H9 (cell line): Measurements from ENCODE around the gene VPS13A. TPM values are rescaled to one million over a fixed set of nuclear protein-coding genes. Genes with fewer than 3 reads are reported as not detected.

Source experiments
- DNase-seq: peaks from one replicate; pipeline ENCODE4 v3.0.0-alpha.2; 2017
- H2AFZ ChIP-seq: one replicate; pipeline ENCODE4 v1.6.1; 2013; ENCODE audit warnings: mild to moderate bottlenecking, low read length, control low read depth, moderate library complexity
- H2AK5ac ChIP-seq: 2 replicates; pipeline ENCODE4 v1.6.1; 2013; ENCODE audit warnings: low read length, control low read depth, mixed read lengths; ENCODE audit not compliant: insufficient read length
- H2BK120ac ChIP-seq: one replicate; pipeline ENCODE4 v1.6.1; 2013; ENCODE audit warnings: low read depth, mild to moderate bottlenecking, low read length, control low read depth, inconsistent platforms; ENCODE audit not compliant: poor library complexity, severe bottlenecking
- H2BK12ac ChIP-seq: 2 replicates; pipeline ENCODE4 v1.6.1; 2013; ENCODE audit warnings: low read length, control low read depth, mixed read lengths, low read depth; ENCODE audit not compliant: insufficient read length
- H2BK15ac ChIP-seq: 2 replicates; pipeline ENCODE4 v1.6.1; 2013; ENCODE audit warnings: low read depth, low read length, control low read depth
- H2BK20ac ChIP-seq: one replicate; pipeline ENCODE4 v1.6.1; 2013; ENCODE audit warnings: low read depth, mild to moderate bottlenecking, low read length, control low read depth, inconsistent platforms; ENCODE audit not compliant: poor library complexity, severe bottlenecking
- H2BK5ac ChIP-seq: 2 replicates; pipeline ENCODE4 v1.6.1; 2013; ENCODE audit warnings: low read length, control low read depth, mixed read lengths; ENCODE audit not compliant: insufficient read length
- H3K14ac ChIP-seq: 2 replicates; pipeline ENCODE4 v1.6.1; 2013; ENCODE audit warnings: low read length, control low read depth; ENCODE audit not compliant: insufficient read depth
- H3K18ac ChIP-seq: 2 replicates; pipeline ENCODE4 v1.6.1; 2013; ENCODE audit warnings: low read depth, mild to moderate bottlenecking, mixed read lengths, low read length, control low read depth; ENCODE audit not compliant: insufficient read length
- H3K23ac ChIP-seq: 2 replicates; pipeline ENCODE4 v1.6.1; 2013; ENCODE audit warnings: low read length, control low read depth, mixed read lengths, low read depth; ENCODE audit not compliant: insufficient read length
- H3K23me2 ChIP-seq: 2 replicates; pipeline ENCODE4 v1.6.1; 2013; ENCODE audit warnings: low read depth, mild to moderate bottlenecking, mixed read lengths, low read length, control low read depth; ENCODE audit not compliant: insufficient read length, poor library complexity, severe bottlenecking
- H3K27ac ChIP-seq: 2 replicates; pipeline ENCODE4 v1.5.1; 2013; ENCODE audit warnings: low read length, control low read depth, mixed read lengths, low read depth; ENCODE audit not compliant: insufficient read length
- H3K27me3 ChIP-seq: 2 replicates; pipeline ENCODE4 v1.6.1; 2013; ENCODE audit warnings: low read length, control low read depth, inconsistent platforms; ENCODE audit not compliant: insufficient read depth
- H3K4ac ChIP-seq: 2 replicates; pipeline ENCODE4 v1.6.1; 2013; ENCODE audit warnings: low read depth, mild to moderate bottlenecking, control low read depth, inconsistent platforms, low read length, moderate library complexity
- H3K4me1 ChIP-seq: 2 replicates; pipeline ENCODE4 v1.6.1; 2013; ENCODE audit warnings: low read length, control low read depth, inconsistent platforms; ENCODE audit not compliant: insufficient read depth
- H3K4me2 ChIP-seq: 2 replicates; pipeline ENCODE4 v1.6.1; 2013; ENCODE audit warnings: low read length, control low read depth, mixed read lengths; ENCODE audit not compliant: insufficient read length, insufficient read depth
- H3K56ac ChIP-seq: 2 replicates; pipeline ENCODE4 v1.6.1; 2013; ENCODE audit warnings: low read depth, mild to moderate bottlenecking, mixed read lengths, low read length, control low read depth; ENCODE audit not compliant: insufficient read length
- H3K79me1 ChIP-seq: 2 replicates; pipeline ENCODE4 v1.6.1; 2013; ENCODE audit warnings: low read depth, mild to moderate bottlenecking, moderate library complexity, low read length, control low read depth, inconsistent platforms; ENCODE audit not compliant: insufficient read depth, poor library complexity, severe bottlenecking
- H3K79me2 ChIP-seq: 2 replicates; pipeline ENCODE4 v1.6.1; 2013; ENCODE audit warnings: low read length, control low read depth, inconsistent platforms; ENCODE audit not compliant: insufficient read depth
- H3K9ac ChIP-seq: 2 replicates; pipeline ENCODE4 v1.6.1; 2013; ENCODE audit warnings: low read length, control low read depth, mixed read lengths; ENCODE audit not compliant: insufficient read length; ENCODE audit errors: extremely low read depth
- H3K9me3 ChIP-seq: one replicate; pipeline ENCODE4 v1.6.1; 2013; ENCODE audit warnings: low read depth, low read length, inconsistent platforms; ENCODE audit not compliant: control insufficient read depth
- H3T11ph ChIP-seq: one replicate; pipeline ENCODE4 v1.6.1; 2013; ENCODE audit warnings: mild to moderate bottlenecking, low read length, control low read depth, inconsistent platforms
- H4K20me1 ChIP-seq: one replicate; pipeline ENCODE4 v1.6.1; 2013; ENCODE audit not compliant: control insufficient read depth, insufficient read length, insufficient read depth
- H4K5ac ChIP-seq: 2 replicates; pipeline ENCODE4 v1.6.1; 2013; ENCODE audit warnings: low read depth, mild to moderate bottlenecking, mixed read lengths, low read length, control low read depth; ENCODE audit not compliant: insufficient read length
- H4K8ac ChIP-seq: replicated peaks from 2 replicates; pipeline ENCODE4 v1.6.1; 2013; ENCODE audit warnings: low read length, control low read depth, mixed read lengths, low read depth; ENCODE audit not compliant: insufficient read length
- H4K91ac ChIP-seq: 2 replicates; pipeline ENCODE4 v1.6.1; 2013; ENCODE audit warnings: low read depth, mild to moderate bottlenecking, moderate library complexity, mixed read lengths, low read length, control low read depth; ENCODE audit not compliant: insufficient read length
- H3K27ac Mint-ChIP-seq, 3 experiments: 2 replicates in 2 of 3; 3 replicates in 1 of 3; pipeline ENCODE4 v1.8.0; 2020 to 2021; ENCODE audit warnings: mixed read lengths in 3 of 3, mild to moderate bottlenecking in 1 of 3, moderate library complexity in 1 of 3
- H3K27me3 Mint-ChIP-seq: 2 replicates; pipeline ENCODE4 v1.8.0; 2021; ENCODE audit warnings: low read depth, mild to moderate bottlenecking, moderate library complexity, mixed read lengths
- H3K36me3 Mint-ChIP-seq, 3 experiments: 2 replicates in 2 of 3; 3 replicates in 1 of 3; pipeline ENCODE4 v1.8.0; 2020 to 2021; ENCODE audit warnings: low read depth in 3 of 3, mixed read lengths in 3 of 3; ENCODE audit not compliant: insufficient read depth in 1 of 3
- H3K4me1 Mint-ChIP-seq, 2 experiments: 2 replicates each; pipeline ENCODE4 v1.8.0; 2020; ENCODE audit warnings: mixed read lengths in 2 of 2
- H3K4me3 Mint-ChIP-seq, 2 experiments: 2 replicates in 1 of 2; 3 replicates in 1 of 2; pipeline ENCODE4 v1.8.0; 2020 to 2021; ENCODE audit warnings: mild to moderate bottlenecking in 2 of 2, mixed read lengths in 2 of 2, moderate library complexity in 1 of 2
- H3K9me3 Mint-ChIP-seq, 2 experiments: 2 replicates in 1 of 2; 3 replicates in 1 of 2; pipeline ENCODE4 v1.8.0; 2020; ENCODE audit warnings: mild to moderate bottlenecking in 2 of 2, mixed read lengths in 2 of 2, moderate library complexity in 1 of 2
- CTCF ChIP-seq: fragments of 200-600 bp; sonication (generic); conservative IDR thresholded peaks from 3 replicates; pipeline ENCODE4 v1.8.0; 2021; ENCODE audit warnings: antibody characterized with exemption, mild to moderate bottlenecking
- WGBS: extraction: QIAGEN DNeasy Blood & Tissue Kit; methylation state at CpG from one replicate; pipeline ENCODE4 v1.1.7; 2013; ENCODE audit warnings: missing lambda C conversion rate, low lambda C conversion rate, mixed read lengths; ENCODE audit not compliant: insufficient read length; ENCODE audit errors: extremely low coverage; 5-methylcytosine and 5-hydroxymethylcytosine counted together
- total RNA-seq: library from RNA; stranded (reverse); gene quantifications from 2 replicates; pipeline ENCODE4 v1.2.1, GENCODE V29; 2021

The VPS13A gene
- total RNA-seq, 1 experiment from 2014 or later: 34.0 TPM

GRCh38 chr9:77175151-77175550 is 2.2 kb upstream of the VPS13A start:
- no peak overlapping the region for H4K5ac ChIP-seq
- no peak overlapping the region for H2AK5ac ChIP-seq
- no peak overlapping the region for H2BK12ac ChIP-seq
- no peak for TF ChIP-seq CTCF
- no peaks in the 10 kb centered on the region; the same call in 1 of the 2 replicates for H3K4me1 ChIP-seq
- Mint-ChIP-seq H3K9me3 (no peaks in the 10 kb centered on the region), H3K4me3 (no peak overlapping the region), H3K4me1 (peaks cover 22 to 27% of the 10 kb centered on the region in 2 experiments), H3K27me3 (peaks cover 6% of the 10 kb centered on the region), H3K36me3 (no peaks in the 10 kb centered on the region; a peak in 2 of 7 replicates), H3K27ac (no peak overlapping the region)
- no peak overlapping the region for H4K91ac ChIP-seq
- no peak overlapping the region for H2AFZ ChIP-seq
- no peak overlapping the region for H3K9ac ChIP-seq
- H3K23ac ChIP-seq: no peak overlapping the region
- H4K8ac ChIP-seq: no peak overlapping the region
- WGBS: no CpG with 5 or more reads among the region's 2 CpGs
- no peak overlapping the region for H2BK120ac ChIP-seq
- no peak overlapping the region for H3K4ac ChIP-seq
- no peaks in the 10 kb centered on the region for H3K79me1 ChIP-seq
- H3K79me2 ChIP-seq: peaks cover 7% of the 10 kb centered on the region; the same call in 1 of the 2 replicates
- no peak for DNase-seq
- H3K4me2 ChIP-seq: no peak overlapping the region
- H2BK5ac ChIP-seq: no peak overlapping the region
- no peak overlapping the region for H3K14ac ChIP-seq
- no peak overlapping the region for H2BK20ac ChIP-seq
- no peak overlapping the region for H3K56ac ChIP-seq
- no peak overlapping the region for H2BK15ac ChIP-seq
- no peaks in the 10 kb centered on the region for H3K9me3 ChIP-seq
- peaks cover 4% of the 10 kb centered on the region for H3K23me2 ChIP-seq
- no peaks in the 10 kb centered on the region for H3K27me3 ChIP-seq
- no peak overlapping the region for H3K27ac ChIP-seq
- H3K18ac ChIP-seq: no peak overlapping the region
- H3T11ph ChIP-seq: no peak overlapping the region
- H4K20me1 ChIP-seq: no peaks in the 10 kb centered on the region
